CD4-positive, alpha-beta memory T cell (primary cell): ENCODE measurements around the gene NCAN. TPM values are rescaled to one million over a fixed set of nuclear protein-coding genes. Genes with fewer than 3 reads are reported as not detected.

Experiments used
- CTCF ChIA-PET: fragments of 350-600 bp; sonication (Branson Sonifier 250); formaldehyde crosslinking; loops from one replicate; lab custom pipeline; 2021; ENCODE audit warnings: inconsistent platforms; ENCODE audit not compliant: partially characterized antibody; lab: Charles Lee
- POLR2A ChIA-PET: fragments of 350-600 bp; sonication (Branson Sonifier 250); formaldehyde crosslinking; loops from one replicate; lab custom pipeline; 2021; ENCODE audit not compliant: partially characterized antibody; lab: Charles Lee
- DNase-seq, 5 donors: peaks; one replicate each; pipeline versions ENCODE4 v3.0.0 to v3.0.0-alpha.2; 2020 to 2022; ENCODE audit warnings: mixed read lengths in 1 of 5
- H3K27ac ChIP-seq: one replicate; pipeline ENCODE4 v1.7.0; 2013; ENCODE audit warnings: low read depth, low read length
- H3K27me3 ChIP-seq: 2 replicates; pipeline ENCODE4 v1.7.0; 2013; ENCODE audit warnings: mild to moderate bottlenecking, low read length, moderate library complexity; ENCODE audit not compliant: insufficient read depth
- H3K36me3 ChIP-seq: 2 replicates; pipeline ENCODE4 v1.7.0; 2013; ENCODE audit warnings: mild to moderate bottlenecking, low read length, moderate library complexity; ENCODE audit not compliant: insufficient read depth
- H3K4me1 ChIP-seq: 2 replicates; pipeline ENCODE4 v1.7.0; 2013; ENCODE audit warnings: mild to moderate bottlenecking, low read length, moderate library complexity; ENCODE audit not compliant: insufficient read depth
- H3K4me3 ChIP-seq, 2 donors: one replicate each; pipeline ENCODE4 v1.7.0; 2013; ENCODE audit warnings: low read length in 2 of 2, mild to moderate bottlenecking in 1 of 2
- H3K9me3 ChIP-seq, 2 donors: one replicate each; pipeline ENCODE4 v1.7.0; 2013; ENCODE audit warnings: low read length in 2 of 2, control low read depth in 1 of 2; ENCODE audit not compliant: control insufficient read depth in 1 of 2
- H3K27ac Mint-ChIP-seq, 7 donors: one replicate each; pipeline ENCODE4 v1.8.0; 2020 to 2021; ENCODE audit warnings: mixed read lengths in 7 of 7, mild to moderate bottlenecking in 6 of 7, inconsistent platforms in 3 of 7, moderate library complexity in 3 of 7
- H3K27me3 Mint-ChIP-seq, 2 donors: one replicate each; pipeline ENCODE4 v1.8.0; 2020 to 2021; ENCODE audit warnings: mixed read lengths in 2 of 2
- H3K36me3 Mint-ChIP-seq, 2 donors: one replicate each; pipeline ENCODE4 v1.8.0; 2020 to 2021; ENCODE audit warnings: mixed read lengths in 2 of 2, inconsistent platforms in 1 of 2, mild to moderate bottlenecking in 1 of 2
- H3K4me1 Mint-ChIP-seq, 4 donors: one replicate each; pipeline ENCODE4 v1.8.0; 2020 to 2021; ENCODE audit warnings: mixed read lengths in 4 of 4, mild to moderate bottlenecking in 1 of 4
- H3K4me3 Mint-ChIP-seq, 8 donors: one replicate each; pipeline ENCODE4 v1.8.0; 2020 to 2021; ENCODE audit warnings: mixed read lengths in 8 of 8, mild to moderate bottlenecking in 7 of 8, moderate library complexity in 6 of 8, inconsistent platforms in 3 of 8
- H3K9me3 Mint-ChIP-seq, 8 donors: one replicate each; pipeline ENCODE4 v1.8.0; 2020 to 2021; ENCODE audit warnings: mixed read lengths in 8 of 8, mild to moderate bottlenecking in 5 of 8, inconsistent platforms in 3 of 8, moderate library complexity in 1 of 8
- intact Hi-C: fragments of 100-400 bp; cut with micrococcal nuclease; formaldehyde crosslinking; loops from one replicate; pipeline ENCODE4 v1.15.1; 2023
- polyA plus RNA-seq, 2 donors: library from polyadenylated mRNA; unstranded; fragments of 300-500 nt; fragmentation: Illumina TruSeq; gene quantifications; one replicate each; pipeline ENCODE4 v1.2.3, GENCODE V29; 2021
- total RNA-seq, 2 experiments: library from RNA; stranded (reverse); gene quantifications; one replicate each; pipeline ENCODE4 v1.2.3, GENCODE V29; 2021

The NCAN gene
- total and polyA plus RNA-seq, 4 experiments from 2014 or later, result not detected

DNA sequence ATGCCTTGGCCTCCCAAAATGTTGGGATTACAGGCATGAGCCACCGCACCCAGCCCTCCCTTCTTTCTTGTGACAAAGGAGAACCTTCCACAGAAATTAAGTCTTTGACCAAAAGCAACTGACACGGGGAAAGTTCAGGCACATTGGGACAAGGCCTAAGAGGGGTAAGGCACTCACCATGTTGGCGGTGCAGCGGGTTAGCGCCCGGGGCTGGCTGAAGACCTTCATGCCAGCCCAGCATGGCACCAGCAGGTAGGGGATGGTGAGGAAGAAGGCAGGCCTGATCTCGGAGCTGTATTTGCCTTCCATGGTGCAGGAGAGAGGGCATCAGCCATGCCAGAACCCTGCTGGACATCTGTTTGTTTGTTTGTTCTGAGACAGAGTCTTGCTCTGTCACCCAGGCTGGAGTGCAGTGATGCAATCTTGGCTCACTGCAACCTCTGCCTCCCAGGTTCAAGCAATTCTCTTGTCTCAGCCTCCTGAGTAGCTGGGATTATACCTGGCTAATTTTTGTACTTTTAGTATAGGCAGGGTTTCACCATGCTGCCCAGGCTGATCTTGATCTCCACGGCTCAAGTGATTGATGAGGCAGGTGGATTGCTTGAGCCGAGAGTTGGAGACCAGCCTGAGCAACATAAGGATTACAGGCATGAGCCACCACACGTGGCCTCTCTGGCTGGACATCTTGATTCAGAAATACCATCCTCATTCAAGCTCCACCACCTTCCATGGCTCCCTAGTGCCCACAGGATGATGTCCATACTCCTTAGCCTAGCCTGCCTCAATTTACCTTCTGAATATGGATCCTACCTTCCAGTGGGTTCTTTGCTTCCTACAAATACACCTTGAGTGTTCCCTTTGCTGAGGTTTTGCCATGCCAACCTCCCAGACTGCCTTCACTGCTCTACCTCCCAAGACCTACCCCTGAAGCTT, 57.0 kb downstream of the NCAN start:
- no peak overlapping the region for H3K27ac ChIP-seq
- H3K4me1 Mint-ChIP-seq, result peaks cover 4 to 8% (median 6%) of the 10 kb centered on the region in 4 donors
- H3K4me3 Mint-ChIP-seq, result no peak overlapping the region
- peaks cover 6% of the 10 kb centered on the region for H3K4me1 ChIP-seq
- no peak overlapping the region for H3K4me3 ChIP-seq
- H3K9me3 Mint-ChIP-seq, result no peaks in the 10 kb centered on the region
- peaks cover 0 to under 1% of the 10 kb centered on the region in 2 donors for H3K36me3 Mint-ChIP-seq
- ChIA-PET POLR2A (no interaction called here), CTCF (no interaction called here)
- no peaks in the 10 kb centered on the region for H3K27me3 ChIP-seq
- peaks cover 4 to 14% of the 10 kb centered on the region in 2 donors for H3K27me3 Mint-ChIP-seq
- no peak for DNase-seq
- peak overlapping the region in 1 of 7 donors; percentile 0 for H3K27ac Mint-ChIP-seq
- no peaks in the 10 kb centered on the region for H3K9me3 ChIP-seq
- intact Hi-C loops, result no loop called here
- no peaks in the 10 kb centered on the region for H3K36me3 ChIP-seq

- no peaks in the 10 kb centered on the region for H3K27me3 ChIP-seq
- POLR2A ChIA-PET, result no interaction called here
- Mint-ChIP-seq H3K27me3 (peaks cover 4 to 14% of the 10 kb centered on the region in 2 donors), H3K9me3 (no peaks in the 10 kb centered on the region), H3K4me1 (peaks cover 5 to 12% (median 8%) of the 10 kb centered on the region in 4 donors), H3K27ac (no peak overlapping the region), H3K36me3 (peaks cover 4 to 6% of the 10 kb centered on the region in 2 donors), H3K4me3 (no peak overlapping the region)
- no peaks in the 10 kb centered on the region for H3K9me3 ChIP-seq
- no peak overlapping the region for H3K4me3 ChIP-seq
- H3K4me1 ChIP-seq, result peaks cover 6% of the 10 kb centered on the region
- no peak for DNase-seq
- CTCF ChIA-PET, result no interaction called here
- H3K36me3 ChIP-seq, result no peaks in the 10 kb centered on the region
- no peak overlapping the region for H3K27ac ChIP-seq
- intact Hi-C loops, result no loop called here
Observed at GRCh38 chr19:19269952-19270694, 58.4 kb downstream of the NCAN start.

DNA sequence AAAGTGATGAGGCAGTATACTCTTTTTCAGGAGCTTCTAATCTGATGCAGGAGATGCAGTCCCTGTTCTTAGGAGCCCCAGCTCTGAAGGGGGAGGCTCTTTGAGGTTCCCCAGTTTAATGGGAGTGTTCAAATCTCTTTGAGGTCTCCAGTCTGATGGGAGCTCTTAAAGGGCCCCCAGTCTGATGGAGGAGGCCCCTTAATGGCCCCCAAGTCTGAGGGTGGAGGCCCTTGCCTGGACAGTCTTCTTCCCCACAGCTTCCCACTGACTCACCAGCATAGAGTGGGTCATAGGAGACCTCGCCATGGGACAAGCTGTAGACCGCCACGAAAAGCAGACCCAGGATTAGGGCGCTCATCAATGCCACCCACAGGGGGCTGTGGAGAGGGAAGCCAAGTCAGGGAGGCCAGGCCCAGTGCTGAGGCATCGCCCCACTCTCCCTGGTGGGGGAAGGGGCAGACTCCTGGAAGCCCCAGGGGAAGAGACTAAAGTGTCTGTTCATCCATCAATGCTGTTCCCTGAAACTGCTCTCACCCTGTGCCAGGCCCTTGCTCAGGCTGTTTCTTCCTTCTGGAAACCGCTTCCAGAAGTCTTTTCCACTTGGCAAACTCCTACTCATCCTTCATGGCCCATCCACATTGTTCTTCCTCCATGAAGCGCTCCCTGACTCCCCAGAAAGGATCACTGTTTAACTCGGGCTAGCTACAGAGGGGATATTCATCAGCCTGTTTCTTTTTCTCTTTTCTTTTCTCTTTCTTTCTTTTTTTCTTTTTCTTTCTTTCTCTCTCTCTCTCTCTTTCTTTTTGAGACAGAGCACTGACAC, 59.2 kb downstream of the NCAN start:
- Mint-ChIP-seq H3K4me3 (no peak overlapping the region), H3K27ac (no peak overlapping the region), H3K36me3 (peaks cover 4 to 6% of the 10 kb centered on the region in 2 donors), H3K9me3 (no peaks in the 10 kb centered on the region), H3K4me1 (peaks cover 5 to 12% (median 8%) of the 10 kb centered on the region in 4 donors), H3K27me3 (peaks cover 3 to 11% of the 10 kb centered on the region in 2 donors)
- CTCF ChIA-PET, result no interaction called here
- H3K9me3 ChIP-seq, result no peaks in the 10 kb centered on the region
- POLR2A ChIA-PET, result no interaction called here
- no peak for DNase-seq
- intact Hi-C loops, result no loop called here
- no peaks in the 10 kb centered on the region for H3K27me3 ChIP-seq
- H3K36me3 ChIP-seq, result no peaks in the 10 kb centered on the region
- H3K27ac ChIP-seq, result no peak overlapping the region
- H3K4me3 ChIP-seq, result no peak overlapping the region
- peaks cover 6% of the 10 kb centered on the region for H3K4me1 ChIP-seq

DNA sequence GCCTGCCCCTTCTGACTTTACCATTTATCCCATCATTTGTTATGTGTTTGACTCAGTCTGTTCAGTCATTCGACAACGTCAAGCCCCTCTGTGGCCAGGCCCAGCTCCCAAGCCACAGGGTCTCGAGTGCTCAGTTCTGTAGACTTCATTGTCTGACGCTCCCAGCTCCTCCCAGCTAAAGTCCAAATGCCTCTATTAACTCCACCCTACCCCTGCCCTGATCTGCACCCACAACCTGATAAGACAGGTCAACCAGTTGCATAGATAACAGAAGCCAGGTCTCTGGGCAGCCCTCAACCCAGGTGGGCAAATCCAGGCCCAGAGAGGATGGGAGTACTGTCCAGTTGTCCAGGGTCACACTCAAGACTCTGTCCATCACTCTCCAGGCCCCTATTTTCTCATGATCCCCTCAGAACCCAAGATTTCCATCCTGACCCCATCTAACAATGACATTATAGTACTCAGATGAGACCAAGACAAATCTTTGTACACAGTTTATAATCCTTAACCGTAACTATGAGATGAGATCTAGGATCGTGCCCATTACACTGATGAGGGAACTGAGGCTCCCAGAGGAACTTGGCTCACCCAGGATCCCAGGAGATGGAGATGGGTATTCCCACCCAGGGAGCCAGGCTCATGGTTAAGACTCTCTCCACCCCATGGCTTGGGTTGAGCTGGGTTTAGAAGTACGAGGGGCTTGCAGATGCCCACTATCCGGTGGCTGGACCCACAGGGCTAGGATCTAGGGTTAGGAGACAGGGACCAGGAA, 60.3 kb downstream of the NCAN start:
- H3K4me1 Mint-ChIP-seq, result peaks cover 5 to 12% (median 8%) of the 10 kb centered on the region in 4 donors
- H3K9me3 ChIP-seq, result no peaks in the 10 kb centered on the region
- peaks cover 6% of the 10 kb centered on the region for H3K4me1 ChIP-seq
- ChIA-PET POLR2A (no interaction called here), CTCF (no interaction called here)
- H3K27ac ChIP-seq, result no peak overlapping the region
- peaks cover 3 to 10% of the 10 kb centered on the region in 2 donors for H3K27me3 Mint-ChIP-seq
- peaks cover 12 to 17% of the 10 kb centered on the region in 2 donors for H3K36me3 Mint-ChIP-seq
- DNase-seq, result no peak
- no peaks in the 10 kb centered on the region for H3K27me3 ChIP-seq
- intact Hi-C loops, result no loop called here
- H3K4me3 ChIP-seq, result no peak overlapping the region
- peak overlapping the region in 1 of 7 donors; percentile 68 for H3K27ac Mint-ChIP-seq
- H3K36me3 ChIP-seq, result peaks cover 6% of the 10 kb centered on the region
- H3K4me3 Mint-ChIP-seq, result peak overlapping the region in 4 of 8 donors; percentile 12 to 48 (median 36)
- H3K9me3 Mint-ChIP-seq, result no peaks in the 10 kb centered on the region

DNA sequence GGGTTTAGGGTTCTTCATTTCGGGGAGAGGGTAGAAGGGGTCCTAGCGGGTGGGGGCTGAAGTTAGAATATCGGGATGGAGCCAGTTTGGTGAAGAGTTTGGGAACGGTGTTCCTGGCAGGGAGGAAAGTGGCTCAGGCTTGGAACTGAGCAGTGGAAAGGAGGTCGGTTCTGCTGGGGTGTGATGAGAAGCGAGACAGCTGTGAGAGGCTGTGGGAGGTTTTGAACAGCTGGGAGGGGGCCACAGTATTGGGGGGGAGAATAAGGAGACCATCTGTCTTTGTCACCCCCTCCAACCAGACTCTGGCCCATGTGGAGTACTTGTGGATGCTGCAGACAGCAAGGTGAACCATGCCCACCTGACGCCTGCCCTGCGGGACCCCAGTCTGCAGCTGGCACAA, 62.4 kb downstream of the NCAN start:
- Histone ChIP-seq H3K9me3 (no peaks in the 10 kb centered on the region), H3K36me3 (peaks cover 24% of the 10 kb centered on the region), H3K27ac (no peak overlapping the region), H3K4me1 (peaks cover 6% of the 10 kb centered on the region), H3K4me3 (no peak overlapping the region), H3K27me3 (no peaks in the 10 kb centered on the region)
- CTCF ChIA-PET, result no interaction called here
- H3K4me1 Mint-ChIP-seq, result peaks cover 5 to 12% (median 8%) of the 10 kb centered on the region in 4 donors
- no peak for DNase-seq
- POLR2A ChIA-PET, result no interaction called here
- intact Hi-C loops, result no loop called here
- H3K27me3 Mint-ChIP-seq, result peaks cover 3 to 10% of the 10 kb centered on the region in 2 donors
- no peak overlapping the region for H3K27ac Mint-ChIP-seq
- peaks cover 26 to 30% of the 10 kb centered on the region in 2 donors for H3K36me3 Mint-ChIP-seq
- no peaks in the 10 kb centered on the region for H3K9me3 Mint-ChIP-seq
- H3K4me3 Mint-ChIP-seq, result peak overlapping the region in 1 of 8 donors; percentile 19

DNA sequence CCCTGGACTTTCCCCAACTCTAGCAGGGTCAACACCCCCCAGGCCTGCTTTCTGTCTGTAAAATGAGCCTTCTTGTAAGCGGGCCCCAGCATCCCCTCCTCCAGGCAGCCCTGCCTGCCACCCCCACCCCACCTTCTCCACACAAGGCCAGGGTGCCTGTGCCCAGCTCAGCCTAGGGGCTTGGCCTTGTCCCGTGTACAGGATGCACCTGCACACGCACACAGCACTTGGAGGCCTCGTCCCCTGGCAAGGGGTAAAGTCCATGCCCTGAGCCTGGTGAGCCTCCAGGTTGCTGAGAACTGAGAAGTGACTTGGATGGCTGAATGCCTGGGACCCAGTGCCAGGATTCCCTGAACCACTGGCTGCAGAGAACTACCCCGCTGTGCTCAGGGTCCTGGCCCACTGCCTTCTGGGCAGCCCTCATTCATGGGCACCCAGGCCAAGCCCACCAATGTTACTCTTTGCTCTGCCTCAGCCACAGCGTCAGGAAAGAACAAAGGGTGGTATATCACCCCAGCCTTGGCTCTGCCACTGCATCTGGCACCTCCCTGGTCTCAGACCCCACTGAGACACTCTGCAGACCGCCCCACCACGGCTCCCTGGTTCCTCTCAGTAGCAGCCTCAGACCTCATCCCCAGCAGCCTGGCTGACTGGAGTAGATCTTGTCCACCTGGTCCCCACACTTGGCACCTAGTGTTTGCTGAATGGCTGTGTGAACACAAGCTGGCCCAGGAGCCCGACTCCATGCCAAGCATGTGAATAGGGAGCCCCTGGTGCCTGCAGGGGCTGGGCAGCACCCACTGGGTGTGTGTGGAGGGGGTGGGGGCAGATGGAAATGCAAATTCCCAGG, 63.2 kb downstream of the NCAN start:
- Mint-ChIP-seq H3K9me3 (no peaks in the 10 kb centered on the region), H3K36me3 (peaks cover 30 to 31% of the 10 kb centered on the region in 2 donors), H3K4me1 (peaks cover 5 to 12% (median 8%) of the 10 kb centered on the region in 4 donors), H3K27ac (no peak overlapping the region), H3K4me3 (peak overlapping the region in 1 of 8 donors; percentile 34), H3K27me3 (peaks cover 3 to 10% of the 10 kb centered on the region in 2 donors)
- ChIA-PET CTCF (no interaction called here), POLR2A (no interaction called here)
- H3K36me3 ChIP-seq, result peaks cover 32% of the 10 kb centered on the region
- H3K4me1 ChIP-seq, result peaks cover 6% of the 10 kb centered on the region
- H3K4me3 ChIP-seq, result no peak overlapping the region
- intact Hi-C loops, result no loop called here
- H3K9me3 ChIP-seq, result no peaks in the 10 kb centered on the region
- DNase-seq, result no peak
- no peak overlapping the region for H3K27ac ChIP-seq
- no peaks in the 10 kb centered on the region for H3K27me3 ChIP-seq
